GM12872 (cell line): ENCODE measurements around the gene TXNRD1.

ENCODE experiments used
- CTCF ChIP-seq: IDR thresholded peaks from 3 replicates; pipeline ENCODE4 v1.5.1; 2011; ENCODE audit warnings: low read depth, mild to moderate bottlenecking, low read length, moderate library complexity; ENCODE audit not compliant: insufficient read depth

The TXNRD1 gene

DNA sequence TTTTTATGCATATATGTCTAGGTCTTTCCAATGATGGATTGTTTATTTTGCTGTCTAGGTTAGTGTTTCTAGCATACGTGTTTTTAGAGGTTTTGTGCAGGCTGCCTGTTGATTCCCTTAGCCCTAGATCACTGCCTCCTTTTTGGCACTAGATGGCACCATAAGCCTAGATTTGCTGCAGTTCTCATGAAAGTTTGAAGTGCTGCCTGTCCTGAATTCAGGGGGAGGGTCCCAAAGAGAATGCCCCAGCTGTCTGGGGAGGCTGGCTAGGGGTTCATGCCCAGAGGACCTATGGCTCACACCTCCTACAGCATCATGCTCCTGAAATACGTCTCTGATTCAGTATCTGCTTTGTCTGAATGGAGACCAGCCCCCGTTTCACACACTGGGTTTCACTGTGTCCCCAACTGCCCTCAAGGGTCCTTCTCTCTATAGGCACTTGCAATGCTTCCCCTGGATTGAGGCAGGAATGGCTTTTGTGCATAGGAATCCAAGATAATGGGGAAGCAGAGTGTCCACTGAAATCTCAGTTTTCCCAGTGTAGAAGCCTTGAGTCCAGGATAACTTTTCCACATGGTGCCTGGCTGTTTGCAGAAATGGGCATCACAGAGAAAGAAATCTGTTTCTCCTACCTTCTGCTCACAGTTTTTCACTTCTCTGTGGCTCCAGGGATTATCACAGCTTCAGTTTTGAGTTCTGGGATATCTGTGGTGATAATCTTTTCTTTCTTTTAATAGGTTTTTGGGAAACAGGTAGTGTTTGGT is 14.2 kb upstream of the TXNRD1 start:
- peak; percentile 87 for TF ChIP-seq CTCF

GRCh38 chr12:104204690-104205480 is 10.7 kb upstream of the TXNRD1 start:
- no peak for TF ChIP-seq CTCF

DNA sequence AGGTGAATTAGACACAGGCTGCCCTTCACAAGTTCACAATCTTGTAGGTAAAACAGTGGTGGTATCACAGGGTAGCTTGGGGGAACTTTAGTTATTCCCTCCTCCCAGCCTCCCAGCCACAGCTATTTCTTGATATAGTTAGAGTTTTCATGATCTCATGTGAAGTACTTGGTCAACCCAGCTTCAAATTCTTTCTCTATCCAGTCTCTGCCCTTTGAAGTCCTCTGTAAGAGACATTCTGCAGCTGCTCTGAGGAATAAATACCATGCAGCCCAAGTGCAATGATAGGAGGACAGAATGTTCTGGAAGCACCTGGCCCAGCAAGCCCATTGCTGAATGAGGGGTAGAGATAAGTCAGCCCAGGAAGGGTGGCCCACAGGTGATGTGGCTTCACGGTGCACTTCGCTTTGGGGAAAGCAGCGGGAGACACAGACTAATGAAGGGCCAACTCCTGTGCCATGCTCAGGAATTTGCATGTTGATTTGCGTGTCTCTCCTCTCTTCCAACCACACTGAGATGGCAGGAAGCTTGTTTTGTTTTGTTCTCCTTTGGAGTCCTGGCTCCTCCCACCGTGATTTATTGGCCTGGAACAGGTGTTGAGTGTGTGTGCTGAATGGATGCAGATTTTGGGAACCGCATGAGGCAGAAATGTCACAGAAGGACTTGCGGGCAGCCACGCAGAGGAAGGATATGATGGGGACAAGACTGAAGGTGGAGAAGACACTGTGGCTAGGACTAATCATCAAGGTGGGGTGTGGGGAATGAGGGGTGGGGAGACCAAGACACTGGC is 8.0 kb upstream of the TXNRD1 start:
- no peak for TF ChIP-seq CTCF

GRCh38 chr12:104212516-104212915 is 3.1 kb upstream of the TXNRD1 start:
- TF ChIP-seq CTCF, result no peak

GRCh38 chr12:104213952-104214351 is 1.6 kb upstream of the TXNRD1 start:
- no peak for TF ChIP-seq CTCF

DNA sequence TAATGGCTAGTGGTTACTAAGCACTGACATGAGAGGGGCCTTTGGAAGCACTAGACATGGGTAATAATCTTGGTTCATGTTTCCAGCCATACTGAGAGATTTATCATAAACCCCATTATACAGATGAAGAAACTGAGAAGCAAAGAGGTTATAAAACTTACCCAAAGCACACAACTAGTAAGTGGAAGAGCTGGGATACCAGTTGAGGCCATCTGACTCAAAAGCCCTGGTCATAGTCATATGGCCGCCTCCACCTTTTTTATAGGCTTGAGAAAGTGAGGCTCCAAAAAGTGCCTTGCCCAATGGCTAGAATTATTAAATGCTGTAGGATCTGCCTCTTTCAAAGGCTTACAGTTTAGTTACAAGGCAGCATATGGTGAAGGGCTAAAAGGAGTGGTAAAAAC is 944 bp downstream of the TXNRD1 start:
- no peak for TF ChIP-seq CTCF

GRCh38 chr12:104218935-104219334 is 3.4 kb downstream of the TXNRD1 start:
- TF ChIP-seq CTCF, result no peak
